ENCODE measurements around the gene UBL7.

Gene UBL7

GRCh38 chr15:74449095-74449494 lies 11.9 kb downstream of the UBL7 start:
- Histone ChIP-seq H3K27ac (replicated peaks) (no peak overlapping the region), H3K27me3 (ENCODE audit: insufficient read depth, poor library complexity, severe bottlenecking) (no peaks in the 10 kb centered on the region), H3K4me3 (replicated peaks; ENCODE audit: insufficient read depth, low read length) (no peak overlapping the region)
- TF ChIP-seq GABPA (IDR thresholded peaks at IDR 0.05; ENCODE audit: low read depth) = no peak
- TF ChIP-seq, protein P1, sequence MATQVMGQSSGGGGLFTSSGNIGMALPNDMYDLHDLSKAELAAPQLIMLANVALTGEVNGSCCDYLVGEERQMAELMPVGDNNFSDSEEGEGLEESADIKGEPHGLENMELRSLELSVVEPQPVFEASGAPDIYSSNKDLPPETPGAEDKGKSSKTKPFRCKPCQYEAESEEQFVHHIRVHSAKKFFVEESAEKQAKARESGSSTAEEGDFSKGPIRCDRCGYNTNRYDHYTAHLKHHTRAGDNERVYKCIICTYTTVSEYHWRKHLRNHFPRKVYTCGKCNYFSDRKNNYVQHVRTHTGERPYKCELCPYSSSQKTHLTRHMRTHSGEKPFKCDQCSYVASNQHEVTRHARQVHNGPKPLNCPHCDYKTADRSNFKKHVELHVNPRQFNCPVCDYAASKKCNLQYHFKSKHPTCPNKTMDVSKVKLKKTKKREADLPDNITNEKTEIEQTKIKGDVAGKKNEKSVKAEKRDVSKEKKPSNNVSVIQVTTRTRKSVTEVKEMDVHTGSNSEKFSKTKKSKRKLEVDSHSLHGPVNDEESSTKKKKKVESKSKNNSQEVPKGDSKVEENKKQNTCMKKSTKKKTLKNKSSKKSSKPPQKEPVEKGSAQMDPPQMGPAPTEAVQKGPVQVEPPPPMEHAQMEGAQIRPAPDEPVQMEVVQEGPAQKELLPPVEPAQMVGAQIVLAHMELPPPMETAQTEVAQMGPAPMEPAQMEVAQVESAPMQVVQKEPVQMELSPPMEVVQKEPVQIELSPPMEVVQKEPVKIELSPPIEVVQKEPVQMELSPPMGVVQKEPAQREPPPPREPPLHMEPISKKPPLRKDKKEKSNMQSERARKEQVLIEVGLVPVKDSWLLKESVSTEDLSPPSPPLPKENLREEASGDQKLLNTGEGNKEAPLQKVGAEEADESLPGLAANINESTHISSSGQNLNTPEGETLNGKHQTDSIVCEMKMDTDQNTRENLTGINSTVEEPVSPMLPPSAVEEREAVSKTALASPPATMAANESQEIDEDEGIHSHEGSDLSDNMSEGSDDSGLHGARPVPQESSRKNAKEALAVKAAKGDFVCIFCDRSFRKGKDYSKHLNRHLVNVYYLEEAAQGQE (IDR thresholded peaks at IDR 0.05; ENCODE audit: insufficient replicate concordance, low read depth) = no peak
- TF ChIP-seq SPI1 (IDR thresholded peaks at IDR 0.05; ENCODE audit: borderline replicate concordance, low read depth) = no peak
- TF ChIP-seq POLR2AphosphoS5 (IDR thresholded peaks at IDR 0.05; ENCODE audit: low read depth) = no peak
- TF ChIP-seq, protein P2, sequence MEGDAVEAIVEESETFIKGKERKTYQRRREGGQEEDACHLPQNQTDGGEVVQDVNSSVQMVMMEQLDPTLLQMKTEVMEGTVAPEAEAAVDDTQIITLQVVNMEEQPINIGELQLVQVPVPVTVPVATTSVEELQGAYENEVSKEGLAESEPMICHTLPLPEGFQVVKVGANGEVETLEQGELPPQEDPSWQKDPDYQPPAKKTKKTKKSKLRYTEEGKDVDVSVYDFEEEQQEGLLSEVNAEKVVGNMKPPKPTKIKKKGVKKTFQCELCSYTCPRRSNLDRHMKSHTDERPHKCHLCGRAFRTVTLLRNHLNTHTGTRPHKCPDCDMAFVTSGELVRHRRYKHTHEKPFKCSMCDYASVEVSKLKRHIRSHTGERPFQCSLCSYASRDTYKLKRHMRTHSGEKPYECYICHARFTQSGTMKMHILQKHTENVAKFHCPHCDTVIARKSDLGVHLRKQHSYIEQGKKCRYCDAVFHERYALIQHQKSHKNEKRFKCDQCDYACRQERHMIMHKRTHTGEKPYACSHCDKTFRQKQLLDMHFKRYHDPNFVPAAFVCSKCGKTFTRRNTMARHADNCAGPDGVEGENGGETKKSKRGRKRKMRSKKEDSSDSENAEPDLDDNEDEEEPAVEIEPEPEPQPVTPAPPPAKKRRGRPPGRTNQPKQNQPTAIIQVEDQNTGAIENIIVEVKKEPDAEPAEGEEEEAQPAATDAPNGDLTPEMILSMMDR (IDR thresholded peaks at IDR 0.05; ENCODE audit: insufficient read depth, low read length) = no peak
- no peak for DNase-seq (ENCODE audit: low read depth in 1 of 2, low spot score in 1 of 2)

DNA sequence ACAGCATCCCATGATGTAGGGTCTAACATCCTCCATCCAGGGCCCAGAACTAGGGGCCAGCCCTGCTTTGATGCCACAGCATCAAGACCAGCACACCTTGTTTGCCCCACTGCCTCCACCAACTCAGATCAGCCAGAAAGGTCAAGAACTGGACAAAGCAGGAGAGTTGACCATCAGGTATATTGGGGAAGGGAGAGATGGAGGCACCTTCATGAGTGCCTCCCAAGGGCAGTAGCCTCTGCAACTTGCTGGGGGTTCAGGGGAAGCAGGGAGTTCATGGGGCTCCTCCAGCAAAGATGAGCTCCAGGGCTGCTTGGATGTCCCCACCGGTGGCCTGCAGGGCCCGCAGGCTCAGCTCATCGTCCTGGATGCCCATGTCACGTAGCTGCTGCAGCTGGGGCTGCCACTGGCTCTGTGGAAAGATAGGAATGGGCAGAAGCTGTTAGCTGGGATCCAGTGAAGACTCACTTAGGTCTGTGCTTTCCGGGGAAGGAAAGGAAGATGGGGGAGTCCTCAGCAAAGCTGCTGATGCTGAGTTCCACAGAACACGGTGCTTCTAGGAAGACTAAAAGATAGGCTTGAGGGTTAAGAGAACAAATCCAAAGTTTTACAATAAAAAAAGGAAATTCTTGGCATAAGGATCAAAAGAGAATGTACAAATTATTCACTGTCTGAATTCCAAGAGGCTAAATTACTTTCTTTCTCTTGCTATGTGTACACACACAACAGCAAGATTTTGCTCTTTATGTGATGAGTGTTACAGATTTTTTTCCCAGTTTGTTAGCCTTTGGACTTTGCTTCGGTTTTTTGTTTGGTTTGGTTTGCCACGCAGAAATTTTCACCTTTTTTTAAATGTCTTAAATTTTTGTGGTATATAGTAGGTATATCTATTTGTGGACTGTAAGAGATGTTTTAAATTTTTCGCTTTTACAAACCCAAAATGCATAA lies 14.9 kb downstream of the UBL7 start:
- TF ChIP-seq, protein P2 (IDR thresholded peaks at IDR 0.05; ENCODE audit: insufficient read depth, low read length) = no peak
- no peak for TF ChIP-seq GABPA (IDR thresholded peaks at IDR 0.05; ENCODE audit: low read depth)
- TF ChIP-seq SPI1 (IDR thresholded peaks at IDR 0.05; ENCODE audit: borderline replicate concordance, low read depth) = no peak
- TF ChIP-seq POLR2AphosphoS5 (IDR thresholded peaks at IDR 0.05; ENCODE audit: low read depth) = no peak
- TF ChIP-seq, protein P1 (IDR thresholded peaks at IDR 0.05; ENCODE audit: insufficient replicate concordance, low read depth) = no peak
- Histone ChIP-seq H3K4me3 (replicated peaks; ENCODE audit: insufficient read depth, low read length) (no peak overlapping the region), H3K27ac (replicated peaks) (no peak overlapping the region), H3K27me3 (ENCODE audit: insufficient read depth, poor library complexity, severe bottlenecking) (no peaks in the 10 kb centered on the region)
- no peak for DNase-seq (ENCODE audit: low read depth in 1 of 2, low spot score in 1 of 2)

DNA sequence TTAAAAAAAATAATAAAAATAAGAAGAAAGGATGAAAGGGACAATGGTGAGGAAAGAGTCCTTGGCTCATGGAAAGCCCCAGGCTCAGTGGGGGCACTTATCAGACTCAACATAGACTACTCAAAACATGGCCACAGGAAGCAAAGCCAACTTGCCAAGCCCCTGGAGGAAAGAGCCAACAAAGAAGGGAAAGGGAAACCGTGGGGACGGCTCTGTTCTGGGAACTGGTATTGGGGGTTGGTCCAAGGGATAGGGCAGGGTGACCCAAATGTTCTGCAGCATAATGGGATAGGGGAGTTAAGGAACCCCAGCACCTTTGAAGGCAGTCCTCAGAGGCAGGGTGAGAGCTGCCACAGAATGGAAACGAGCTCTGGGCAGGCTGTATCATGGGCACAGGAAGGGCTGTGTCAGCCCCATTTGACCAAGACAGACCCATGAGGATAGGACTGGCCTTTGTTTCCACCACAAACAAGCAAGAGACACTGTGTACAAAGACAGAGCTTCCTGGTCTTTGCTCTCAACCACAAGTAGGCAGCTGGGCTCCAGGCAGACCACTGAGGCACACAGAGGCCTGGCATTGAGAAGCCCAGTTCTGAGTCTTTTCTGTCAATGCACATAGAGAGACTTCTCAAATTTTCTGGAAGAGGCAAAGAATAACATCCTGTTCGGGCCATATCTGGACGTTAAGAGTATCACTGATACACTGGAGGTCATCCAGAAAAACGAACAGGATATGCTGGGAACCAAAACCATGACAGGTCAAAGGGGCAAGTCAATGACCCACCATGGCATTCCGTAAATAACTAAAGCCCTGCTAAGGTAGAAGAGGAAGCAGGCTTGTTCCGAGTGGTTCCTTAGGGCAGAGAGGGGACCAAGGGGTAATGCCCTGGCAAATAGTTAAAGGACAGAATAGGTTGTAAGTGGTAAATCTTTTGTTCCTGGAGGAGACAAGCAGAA lies 16.6 kb downstream of the UBL7 start:
- H3K27me3 ChIP-seq (ENCODE audit: insufficient read depth, poor library complexity, severe bottlenecking) = no peaks in the 10 kb centered on the region
- no peak for DNase-seq (ENCODE audit: low read depth in 1 of 2, low spot score in 1 of 2)
- no peak overlapping the region for H3K27ac ChIP-seq (replicated peaks)
- TF ChIP-seq, protein P2 (IDR thresholded peaks at IDR 0.05; ENCODE audit: insufficient read depth, low read length) = no peak
- no peak for TF ChIP-seq SPI1 (IDR thresholded peaks at IDR 0.05; ENCODE audit: borderline replicate concordance, low read depth)
- no peak for TF ChIP-seq POLR2AphosphoS5 (IDR thresholded peaks at IDR 0.05; ENCODE audit: low read depth)
- TF ChIP-seq GABPA (IDR thresholded peaks at IDR 0.05; ENCODE audit: low read depth) = no peak
- TF ChIP-seq, protein P1 (IDR thresholded peaks at IDR 0.05; ENCODE audit: insufficient replicate concordance, low read depth) = no peak
- no peak overlapping the region for H3K4me3 ChIP-seq (replicated peaks; ENCODE audit: insufficient read depth, low read length)
